ENCODE measurements around the gene SLC22A3. TPM values are rescaled to one million over a fixed set of nuclear protein-coding genes. Genes with fewer than 3 reads are reported as not detected.

Gene SLC22A3
- total RNA-seq, 1 experiment from 2014 or later: 0.07 TPM

DNA sequence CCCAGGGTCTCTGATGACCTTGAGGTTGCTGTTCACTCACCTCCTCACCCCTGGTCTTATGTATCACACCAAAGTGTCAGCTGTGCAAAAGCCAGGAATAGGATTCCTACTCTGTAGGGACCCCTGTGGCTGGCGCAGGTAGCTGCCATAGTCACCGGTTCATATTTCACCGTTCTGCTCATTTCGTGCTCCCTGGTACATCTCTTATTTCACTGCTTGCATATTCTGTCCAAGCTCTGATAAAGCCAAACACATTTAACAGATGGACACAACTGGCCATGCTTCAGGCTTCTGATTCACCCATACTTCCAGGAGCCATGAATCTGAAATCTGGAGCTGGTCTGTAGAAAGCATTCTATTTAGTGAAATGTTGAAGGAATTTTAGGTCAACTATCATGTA lies 20.5 kb downstream of the SLC22A3 start:
- CTCF ChIA-PET: no interaction called here
- H3K79me2 ChIP-seq (ENCODE audit: insufficient read depth, low read length): no peaks in the 10 kb centered on the region
- H3K4me1 ChIP-seq (ENCODE audit: control insufficient read depth in 1 of 2, insufficient read depth in 2 of 2, low read length in 2 of 2): no peaks in the 10 kb centered on the region
- DNase-seq (ENCODE audit: low read depth, low spot score) (no peak), ATAC-seq (no peak)
- no peaks in the 10 kb centered on the region for H3K36me3 ChIP-seq (ENCODE audit: control insufficient read depth in 1 of 2, insufficient read depth in 2 of 2, low read length in 2 of 2)
- no peak for TF ChIP-seq TCF7L2 (IDR thresholded peaks at IDR 0.05; ENCODE audit: borderline replicate concordance, extremely low read depth, insufficient read depth, insufficient read length)
- TF ChIP-seq ZNF274 (IDR thresholded peaks at IDR 0.05; ENCODE audit: low read depth, low read length): no peak
- TF ChIP-seq REST (IDR thresholded peaks at IDR 0.05; ENCODE audit: low read depth): no peak
- TF ChIP-seq POLR2AphosphoS5 (IDR thresholded peaks at IDR 0.05; ENCODE audit: low read depth, low read length): no peak
- TF ChIP-seq, protein P1, sequence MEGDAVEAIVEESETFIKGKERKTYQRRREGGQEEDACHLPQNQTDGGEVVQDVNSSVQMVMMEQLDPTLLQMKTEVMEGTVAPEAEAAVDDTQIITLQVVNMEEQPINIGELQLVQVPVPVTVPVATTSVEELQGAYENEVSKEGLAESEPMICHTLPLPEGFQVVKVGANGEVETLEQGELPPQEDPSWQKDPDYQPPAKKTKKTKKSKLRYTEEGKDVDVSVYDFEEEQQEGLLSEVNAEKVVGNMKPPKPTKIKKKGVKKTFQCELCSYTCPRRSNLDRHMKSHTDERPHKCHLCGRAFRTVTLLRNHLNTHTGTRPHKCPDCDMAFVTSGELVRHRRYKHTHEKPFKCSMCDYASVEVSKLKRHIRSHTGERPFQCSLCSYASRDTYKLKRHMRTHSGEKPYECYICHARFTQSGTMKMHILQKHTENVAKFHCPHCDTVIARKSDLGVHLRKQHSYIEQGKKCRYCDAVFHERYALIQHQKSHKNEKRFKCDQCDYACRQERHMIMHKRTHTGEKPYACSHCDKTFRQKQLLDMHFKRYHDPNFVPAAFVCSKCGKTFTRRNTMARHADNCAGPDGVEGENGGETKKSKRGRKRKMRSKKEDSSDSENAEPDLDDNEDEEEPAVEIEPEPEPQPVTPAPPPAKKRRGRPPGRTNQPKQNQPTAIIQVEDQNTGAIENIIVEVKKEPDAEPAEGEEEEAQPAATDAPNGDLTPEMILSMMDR (IDR thresholded peaks at IDR 0.05 in 2 of 3, conservative IDR thresholded peaks at IDR 0.05 in 1 of 3; ENCODE audit: borderline replicate concordance in 1 of 3, insufficient read depth in 1 of 3, low read depth in 2 of 3, low read length in 2 of 3): no peak
- TF ChIP-seq POLR2A (IDR thresholded peaks at IDR 0.05; ENCODE audit: borderline replicate concordance, extremely low read depth, insufficient read depth, insufficient read length): no peak
- TF ChIP-seq ZFX (IDR thresholded peaks at IDR 0.05): no peak
- no peak for TF ChIP-seq CEBPB (IDR thresholded peaks at IDR 0.05; ENCODE audit: low read depth)
- no peak for TF ChIP-seq SIN3A (IDR thresholded peaks at IDR 0.05; ENCODE audit: low read depth)
- no peak for TF ChIP-seq EGR1 (IDR thresholded peaks at IDR 0.05; ENCODE audit: low read depth)
- no peak for TF ChIP-seq CBX3 (IDR thresholded peaks at IDR 0.05; ENCODE audit: low read depth)
- TF ChIP-seq SRF (IDR thresholded peaks at IDR 0.05; ENCODE audit: low read depth): no peak
- TF ChIP-seq, protein P2, sequence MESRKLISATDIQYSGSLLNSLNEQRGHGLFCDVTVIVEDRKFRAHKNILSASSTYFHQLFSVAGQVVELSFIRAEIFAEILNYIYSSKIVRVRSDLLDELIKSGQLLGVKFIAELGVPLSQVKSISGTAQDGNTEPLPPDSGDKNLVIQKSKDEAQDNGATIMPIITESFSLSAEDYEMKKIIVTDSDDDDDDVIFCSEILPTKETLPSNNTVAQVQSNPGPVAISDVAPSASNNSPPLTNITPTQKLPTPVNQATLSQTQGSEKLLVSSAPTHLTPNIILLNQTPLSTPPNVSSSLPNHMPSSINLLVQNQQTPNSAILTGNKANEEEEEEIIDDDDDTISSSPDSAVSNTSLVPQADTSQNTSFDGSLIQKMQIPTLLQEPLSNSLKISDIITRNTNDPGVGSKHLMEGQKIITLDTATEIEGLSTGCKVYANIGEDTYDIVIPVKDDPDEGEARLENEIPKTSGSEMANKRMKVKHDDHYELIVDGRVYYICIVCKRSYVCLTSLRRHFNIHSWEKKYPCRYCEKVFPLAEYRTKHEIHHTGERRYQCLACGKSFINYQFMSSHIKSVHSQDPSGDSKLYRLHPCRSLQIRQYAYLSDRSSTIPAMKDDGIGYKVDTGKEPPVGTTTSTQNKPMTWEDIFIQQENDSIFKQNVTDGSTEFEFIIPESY (IDR thresholded peaks at IDR 0.05; ENCODE audit: extremely low read depth, insufficient replicate concordance, low read length): no peak
- no peak for TF ChIP-seq FOSL1 (IDR thresholded peaks at IDR 0.05; ENCODE audit: low read depth)
- TF ChIP-seq EZH2phosphoT487 (IDR thresholded peaks at IDR 0.05; ENCODE audit: borderline replicate concordance): no peak
- TF ChIP-seq MAX (IDR thresholded peaks at IDR 0.05): no peak
- H3K4me3 ChIP-seq (replicated peaks in 1 of 2; ENCODE audit: low read depth in 1 of 2, low read length in 2 of 2): no peak overlapping the region
- H3K9me3 ChIP-seq (ENCODE audit: control insufficient read depth in 1 of 2, insufficient read depth in 1 of 2, low read depth in 1 of 2, low read length in 2 of 2): no peaks in the 10 kb centered on the region
- no peak overlapping the region for H3K9ac ChIP-seq (ENCODE audit: low read length)
- BruUV-seq (replicated peaks): no TSS peak
- H3K27me3 ChIP-seq (ENCODE audit: insufficient read depth, low read length): no peaks in the 10 kb centered on the region
- intact Hi-C loops (cut with micrococcal nuclease): no loop called here
- H3K27ac ChIP-seq (ENCODE audit: low read depth, low read length): no peak overlapping the region
- RAD21 ChIA-PET (ENCODE audit: low non-redundant PET in 1 of 2, low total read pairs in 2 of 2, uncharacterized antibody in 2 of 2, unreplicated experiment in 2 of 2): no interaction called here
- H3K4me2 ChIP-seq (ENCODE audit: low read length): no peak overlapping the region
- H2AFZ ChIP-seq (ENCODE audit: low read depth, low read length, poor library complexity, severe bottlenecking): no peak overlapping the region
- H3K9me2 ChIP-seq (ENCODE audit: insufficient read depth): 0 out of 2 replicates have a peak, but pooled peaks cover 3% of the 10 kb centered on the region
- H4K20me1 ChIP-seq (ENCODE audit: insufficient read depth): no peaks in the 10 kb centered on the region
- POLR2A ChIA-PET: no interaction called here
